HUES48 (cell line): Measurements from ENCODE around the gene DMC1.
"Not testable (repeated sequence)": the region's sequence is repeated elsewhere in the genome, so short reads cannot be mapped to it uniquely, and the experiment has no call there.

Experiments used
- H3K27ac ChIP-seq: one replicate; pipeline ENCODE4 v1.7.0; 2013; ENCODE audit warnings: low read depth, low read length, inconsistent platforms
- H3K27me3 ChIP-seq: 2 replicates; pipeline ENCODE4 v1.6.1; 2013; ENCODE audit warnings: mild to moderate bottlenecking, low read length; ENCODE audit not compliant: control insufficient read depth, insufficient read depth
- H3K36me3 ChIP-seq: 2 replicates; pipeline ENCODE4 v1.6.1; 2013; ENCODE audit warnings: low read length; ENCODE audit not compliant: control insufficient read depth, insufficient read depth
- H3K4me1 ChIP-seq: 2 replicates; pipeline ENCODE4 v1.6.1; 2013; ENCODE audit warnings: mild to moderate bottlenecking, low read length; ENCODE audit not compliant: control insufficient read depth, insufficient read depth
- H3K4me3 ChIP-seq: 2 replicates; pipeline ENCODE4 v1.5.1; 2013; ENCODE audit warnings: mild to moderate bottlenecking, low read depth, low read length
- H3K9ac ChIP-seq: 2 replicates; pipeline ENCODE4 v1.6.1; 2013; ENCODE audit warnings: mild to moderate bottlenecking, low read depth, low read length, moderate library complexity
- H3K9me3 ChIP-seq: 2 replicates; pipeline ENCODE4 v1.6.1; 2013; ENCODE audit warnings: low read length; ENCODE audit not compliant: control insufficient read depth, insufficient read depth

Gene DMC1

GRCh38 chr22:38569972-38570778 lies at the start of gene DMC1:
TSS of gene DMC1 (minus strand) at chr22:38570183. CDS start at chr22:38568256, 1,927 bp downstream.
- no peaks in the 10 kb centered on the region for H3K9me3 ChIP-seq
- peak within 1 kb of the TSS; percentile 89 for H3K27ac ChIP-seq

GRCh38 chr22:38618682-38619081 lies 48.7 kb upstream of the DMC1 start:
- Histone ChIP-seq H3K4me3 (no peak overlapping the region), H3K9me3 (peaks cover 9% of the 10 kb centered on the region; the same call in 1 of the 2 replicates), H3K4me1 (no peaks in the 10 kb centered on the region; the same call in 1 of the 2 replicates), H3K9ac (no peak overlapping the region), H3K36me3 (peaks cover 13% of the 10 kb centered on the region), H3K27ac (no peak overlapping the region), H3K27me3 (no peaks in the 10 kb centered on the region)

More at GRCh38 chr22:38569972-38570778, at the start of gene DMC1:
- H3K27me3 ChIP-seq: no peaks in the 10 kb centered on the region
- peaks cover 21% of the 10 kb centered on the region for H3K4me1 ChIP-seq
- H3K4me3 ChIP-seq: peak within 1 kb of the TSS; percentile 90
- H3K36me3 ChIP-seq: no peaks in the 10 kb centered on the region
- peak within 1 kb of the TSS; percentile 93 for H3K9ac ChIP-seq

- Histone ChIP-seq H3K9me3 (peaks cover 9% of the 10 kb centered on the region; the same call in 1 of the 2 replicates), H3K27me3 (no peaks in the 10 kb centered on the region), H3K4me3 (no peak overlapping the region), H3K36me3 (peaks cover 13% of the 10 kb centered on the region), H3K27ac (no peak overlapping the region), H3K4me1 (no peaks in the 10 kb centered on the region; the same call in 1 of the 2 replicates), H3K9ac (no peak overlapping the region)
Measured at GRCh38 chr22:38618258-38618657, 48.3 kb upstream of the DMC1 start.

- not testable (repeated sequence) for H3K4me1 ChIP-seq, H3K27ac ChIP-seq, H3K4me3 ChIP-seq, H3K27me3 ChIP-seq, H3K9ac ChIP-seq, H3K9me3 ChIP-seq
- H3K36me3 ChIP-seq: peaks cover 13% of the 10 kb centered on the region
Measured at GRCh38 chr22:38615064-38615405, 45.1 kb upstream of the DMC1 start.

GRCh38 chr22:38614332-38615063 lies 44.5 kb upstream of the DMC1 start:
- H3K9me3 ChIP-seq: peaks cover 9% of the 10 kb centered on the region; the same call in 1 of the 2 replicates
- H3K9ac ChIP-seq: no peak overlapping the region
- H3K27me3 ChIP-seq: no peaks in the 10 kb centered on the region
- peaks cover 9% of the 10 kb centered on the region for H3K36me3 ChIP-seq
- no peak overlapping the region for H3K4me3 ChIP-seq
- no peaks in the 10 kb centered on the region; the same call in 1 of the 2 replicates for H3K4me1 ChIP-seq
- no peak overlapping the region for H3K27ac ChIP-seq

GRCh38 chr22:38613588-38613987 lies 43.6 kb upstream of the DMC1 start:
- H3K36me3 ChIP-seq: peaks cover 7% of the 10 kb centered on the region; the same call in 1 of the 2 replicates
- no peaks in the 10 kb centered on the region for H3K27me3 ChIP-seq
- H3K4me1 ChIP-seq: no peaks in the 10 kb centered on the region

GRCh38 chr22:38612217-38613006 lies 42.4 kb upstream of the DMC1 start:
- H3K9ac ChIP-seq: no peak overlapping the region
- no peaks in the 10 kb centered on the region for H3K36me3 ChIP-seq
- no peak overlapping the region for H3K4me3 ChIP-seq
- H3K4me1 ChIP-seq: no peaks in the 10 kb centered on the region
- H3K27me3 ChIP-seq: no peaks in the 10 kb centered on the region
- no peaks in the 10 kb centered on the region for H3K9me3 ChIP-seq
- no peak overlapping the region for H3K27ac ChIP-seq

More at GRCh38 chr22:38613588-38613987, 43.6 kb upstream of the DMC1 start:
- Histone ChIP-seq H3K4me3 (no peak overlapping the region), H3K27ac (no peak overlapping the region), H3K9me3 (peaks cover 8% of the 10 kb centered on the region; the same call in 1 of the 2 replicates), H3K9ac (no peak overlapping the region)

- Histone ChIP-seq H3K36me3 (no peaks in the 10 kb centered on the region), H3K9me3 (no peaks in the 10 kb centered on the region), H3K27me3 (no peaks in the 10 kb centered on the region), H3K4me1 (no peaks in the 10 kb centered on the region), H3K27ac (no peak overlapping the region), H3K9ac (no peak overlapping the region), H3K4me3 (no peak overlapping the region)
Measured at GRCh38 chr22:38611559-38611958, 41.6 kb upstream of the DMC1 start.

- Histone ChIP-seq H3K4me1 (no peaks in the 10 kb centered on the region), H3K36me3 (no peaks in the 10 kb centered on the region), H3K9me3 (no peaks in the 10 kb centered on the region), H3K27me3 (no peaks in the 10 kb centered on the region), H3K27ac (no peak overlapping the region), H3K9ac (no peak overlapping the region), H3K4me3 (no peak overlapping the region)
Measured at GRCh38 chr22:38610234-38610633, 40.3 kb upstream of the DMC1 start.

GRCh38 chr22:38608992-38609750 lies 39.2 kb upstream of the DMC1 start:
- Histone ChIP-seq H3K36me3 (no peaks in the 10 kb centered on the region), H3K9me3 (no peaks in the 10 kb centered on the region), H3K9ac (no peak overlapping the region), H3K4me1 (no peaks in the 10 kb centered on the region), H3K27ac (no peak overlapping the region), H3K4me3 (no peak overlapping the region), H3K27me3 (no peaks in the 10 kb centered on the region)
